SK-MEL-5 (cell line): ENCODE results near the gene NKX2-2. TPM values are rescaled to one million over a fixed set of nuclear protein-coding genes. Genes with fewer than 3 reads are reported as not detected.

Source experiments
- DNase-seq: peaks from one replicate; pipeline ENCODE4 v3.0.0-alpha.2; 2016; ENCODE audit warnings: low read depth, low spot score
- in situ Hi-C: cut with HindIII; loops from 2 replicates; pipeline ENCODE4 v1.10.0; 2016; ENCODE audit warnings: low sequenced_read_pairs, high pct_unique_total_duplicates, low pct_unique_long_range_greater_than_20kb
- total RNA-seq: library from RNA; depleted of rRNA; stranded (reverse); fragments of >200 nt; shearing (Covaris generic); gene quantifications from 2 replicates; pipeline ENCODE4 v1.2.3, GENCODE V29; 2014

NKX2-2 gene
- total RNA-seq, 1 experiment from 2014 or later, result not detected

GRCh38 chr20:21523895-21524294 is 10.0 kb upstream of the NKX2-2 start:
- in situ Hi-C loops, result no loop called here
- no peak for DNase-seq

- in situ Hi-C loops, result no loop called here
- no peak for DNase-seq
Measured at GRCh38 chr20:21523281-21523868, 9.5 kb upstream of the NKX2-2 start.

GRCh38 chr20:21522481-21523280 is 8.8 kb upstream of the NKX2-2 start:
- no peak for DNase-seq
- in situ Hi-C loops, result no loop called here

GRCh38 chr20:21521596-21522480 is 8.0 kb upstream of the NKX2-2 start:
- DNase-seq, result no peak
- in situ Hi-C loops, result no loop called here

GRCh38 chr20:21520702-21521595 is 7.1 kb upstream of the NKX2-2 start:
- in situ Hi-C loops, result no loop called here
- peak; percentile 30 for DNase-seq

- in situ Hi-C loops, result no loop called here
- no peak for DNase-seq
Measured at GRCh38 chr20:21519136-21519584, 5.3 kb upstream of the NKX2-2 start.

GRCh38 chr20:21518292-21518991 is 4.6 kb upstream of the NKX2-2 start:
- in situ Hi-C loops, result no loop called here

GRCh38 chr20:21517566-21518277 is 3.9 kb upstream of the NKX2-2 start:
- in situ Hi-C loops, result no loop called here
- DNase-seq, result no peak

More at GRCh38 chr20:21518292-21518991, 4.6 kb upstream of the NKX2-2 start:
- DNase-seq, result no peak

- in situ Hi-C loops, result no loop called here
- no peak for DNase-seq
Measured at GRCh38 chr20:21516861-21517565, 3.1 kb upstream of the NKX2-2 start.

- in situ Hi-C loops, result no loop called here
- DNase-seq, result no peak
Measured at GRCh38 chr20:21516180-21516567, 2.3 kb upstream of the NKX2-2 start.

- in situ Hi-C loops, result no loop called here
- DNase-seq, result no peak
Measured at GRCh38 chr20:21515300-21516179, 1.7 kb upstream of the NKX2-2 start.

GRCh38 chr20:21514553-21515251 is 838 bp upstream of the NKX2-2 start:
- in situ Hi-C loops, result no loop called here
- DNase-seq, result no peak

- no peak for DNase-seq
- in situ Hi-C loops, result no loop called here
Measured at GRCh38 chr20:21513181-21513663, 642 bp downstream of the NKX2-2 start.

GRCh38 chr20:21512634-21513180 is 1.2 kb downstream of the NKX2-2 start:
- in situ Hi-C loops, result no loop called here
- DNase-seq, result no peak
